Caki2 (cell line): ENCODE data around the gene PLCE1. TPM values are rescaled to one million over a fixed set of nuclear protein-coding genes. Genes with fewer than 3 reads are reported as not detected.

Experiments
- DNase-seq: peaks from one replicate; pipeline ENCODE4 v3.0.0-alpha.2; 2015; ENCODE audit warnings: low read depth
- in situ Hi-C: cut with HindIII; loops from 2 replicates; pipeline ENCODE4 v1.10.0; 2016; ENCODE audit warnings: low sequenced_read_pairs, low pct_unique_long_range_greater_than_20kb, mixed read lengths
- total RNA-seq: library from RNA; depleted of rRNA; stranded (reverse); fragments of >200 nt; shearing (Covaris generic); gene quantifications from 2 replicates; pipeline ENCODE4 v1.2.3, GENCODE V29; 2014; ENCODE audit warnings: low replicate concordance

The PLCE1 gene
- total RNA-seq, 1 experiment from 2014 or later, result 1.0 TPM

- DNase-seq, result no peak
- in situ Hi-C loops, result no loop called here
These were observed 17.6 kb downstream of the PLCE1 start for GRCh38 chr10:94011296-94011695.

- DNase-seq, result no peak
- in situ Hi-C loops, result no loop called here
These were observed 19.1 kb downstream of the PLCE1 start for GRCh38 chr10:94012834-94013233.

- no peak for DNase-seq
- in situ Hi-C loops, result no loop called here
These were observed 19.6 kb downstream of the PLCE1 start for GRCh38 chr10:94013331-94013760.

- in situ Hi-C loops, result no loop called here
- DNase-seq, result no peak
These were observed 20.6 kb downstream of the PLCE1 start for GRCh38 chr10:94014304-94014703.

- in situ Hi-C loops, result no loop called here
- no peak for DNase-seq
These were observed 23.3 kb downstream of the PLCE1 start for GRCh38 chr10:94016727-94017714.

- in situ Hi-C loops, result no loop called here
- no peak for DNase-seq
These were observed 24.4 kb downstream of the PLCE1 start for GRCh38 chr10:94018107-94018506.

GRCh38 chr10:94023906-94024305 lies 30.2 kb downstream of the PLCE1 start:
- DNase-seq, result no peak
- in situ Hi-C loops, result no loop called here

GRCh38 chr10:94024407-94024806 lies 30.7 kb downstream of the PLCE1 start:
- in situ Hi-C loops, result no loop called here
- DNase-seq, result no peak

- in situ Hi-C loops, result no loop called here
- no peak for DNase-seq
These were observed 32.1 kb downstream of the PLCE1 start for GRCh38 chr10:94025806-94026205.

- in situ Hi-C loops, result no loop called here
These were observed 33.5 kb downstream of the PLCE1 start for GRCh38 chr10:94027197-94027596.

GRCh38 chr10:94029955-94030354 lies 36.2 kb downstream of the PLCE1 start:
- no peak for DNase-seq
- in situ Hi-C loops, result no loop called here

More at GRCh38 chr10:94027197-94027596, 33.5 kb downstream of the PLCE1 start:
- DNase-seq, result no peak

- no peak for DNase-seq
- in situ Hi-C loops, result no loop called here
These were observed 42.4 kb downstream of the PLCE1 start for GRCh38 chr10:94035982-94036765.

GRCh38 chr10:94036766-94037033 lies 43.0 kb downstream of the PLCE1 start:
- in situ Hi-C loops, result no loop called here
- no peak for DNase-seq

GRCh38 chr10:94037286-94037685 lies 43.6 kb downstream of the PLCE1 start:
- DNase-seq, result no peak
- in situ Hi-C loops, result no loop called here

- peak; percentile 50 for DNase-seq
- in situ Hi-C loops, result no loop called here
These were observed 44.3 kb downstream of the PLCE1 start for GRCh38 chr10:94038024-94038423.

- in situ Hi-C loops, result no loop called here
These were observed 47.5 kb downstream of the PLCE1 start for GRCh38 chr10:94041206-94041605.

GRCh38 chr10:94042001-94042833 lies 48.5 kb downstream of the PLCE1 start:
- in situ Hi-C loops, result no loop called here
- peak; percentile 9 for DNase-seq

More at GRCh38 chr10:94041206-94041605, 47.5 kb downstream of the PLCE1 start:
- DNase-seq, result no peak

- in situ Hi-C loops, result no loop called here
- DNase-seq, result no peak
These were observed 49.1 kb downstream of the PLCE1 start for GRCh38 chr10:94042834-94043175.
